PC-9 (cell line): ENCODE results near the gene SDR39U1.

Experiments used
- CTCF ChIP-seq: fragments of 200-600 bp; sonication (generic); conservative IDR thresholded peaks from 2 replicates; pipeline ENCODE4 v1.6.1; 2017; ENCODE audit warnings: mixed run types, antibody characterized with exemption, mild to moderate bottlenecking, moderate library complexity
- EZH2 ChIP-seq: fragments of 200-600 bp; sonication (generic); IDR thresholded peaks from 2 replicates; pipeline ENCODE4 v1.8.0; 2017; ENCODE audit warnings: antibody characterized with exemption, low read depth

DNA sequence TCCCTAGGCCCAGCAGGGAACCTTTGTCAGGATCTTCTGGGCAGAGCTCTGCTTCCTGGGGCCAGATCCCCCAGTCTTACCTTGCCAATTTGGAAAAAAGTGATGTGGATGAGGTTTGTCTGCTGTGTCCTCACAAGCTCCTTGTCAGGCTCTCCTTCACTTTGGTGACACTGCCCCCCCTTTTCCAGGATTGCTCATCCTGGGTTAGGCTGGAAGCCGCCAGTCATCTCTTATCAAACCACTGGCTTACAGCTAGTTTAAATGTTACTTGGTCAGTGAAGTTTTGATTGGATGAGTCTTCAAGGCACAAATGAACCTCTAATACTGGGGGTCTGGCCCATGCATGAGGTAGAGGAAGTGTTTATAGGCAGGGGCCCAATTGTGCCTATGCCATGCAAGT, 28.5 kb downstream of the SDR39U1 start:
- TF ChIP-seq CTCF (no peak), EZH2 (no peak)
